HPDE6-E6E7 (cell line): ENCODE results near the gene MROH7.

Source experiments
- DNase-seq: peaks from one replicate; pipeline ENCODE4 v3.0.0; 2011; ENCODE audit warnings: missing footprints; ENCODE audit errors: extremely low spot score

MROH7 gene

DNA sequence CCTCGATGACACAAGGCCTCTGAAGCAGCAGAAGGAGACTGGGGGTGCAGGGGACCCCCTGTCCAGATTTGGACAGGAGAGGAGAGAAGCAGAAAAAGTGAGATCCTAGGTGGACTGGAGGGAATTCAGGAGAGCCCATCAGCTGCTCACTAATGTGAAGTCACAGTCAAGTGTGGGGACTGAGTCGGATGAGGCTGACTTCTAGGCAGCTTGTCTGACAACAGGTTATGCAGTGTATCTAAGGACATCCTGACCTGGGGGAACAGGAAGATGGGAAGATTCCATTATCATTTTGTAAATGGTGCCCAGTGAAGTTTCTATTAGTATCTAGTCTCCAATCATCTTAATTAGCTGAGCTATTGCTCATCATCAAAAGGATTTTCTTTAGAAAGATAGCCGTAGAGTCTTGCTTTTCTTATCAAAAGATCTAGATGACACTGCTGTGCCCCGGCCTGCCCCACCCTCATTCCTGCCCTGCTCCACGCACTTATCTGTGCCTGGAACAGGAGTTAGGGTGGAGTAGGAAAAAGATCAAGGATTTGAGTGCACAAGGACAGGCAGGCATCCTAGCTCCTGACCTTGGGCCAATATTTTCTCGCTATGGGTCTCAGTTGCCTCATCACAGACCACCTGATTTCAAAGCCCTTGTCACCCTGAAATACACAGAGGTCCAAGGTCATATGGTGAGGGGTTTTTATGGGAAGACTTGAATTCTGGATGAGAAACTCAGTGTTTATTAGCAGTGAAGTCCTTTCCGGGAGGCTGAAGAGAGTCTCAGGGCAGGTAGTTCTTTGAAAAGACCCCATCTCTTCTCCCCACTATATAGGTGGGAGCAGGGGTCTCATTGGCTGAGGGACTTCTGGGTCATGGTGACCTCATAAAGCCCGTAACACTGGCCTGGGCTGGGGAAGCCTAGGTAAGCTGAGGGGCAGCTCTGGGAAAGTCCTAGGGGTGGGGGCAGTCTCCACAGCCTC lies at the start of gene MROH7:
Gene MROH7 (plus strand): TSS at position 924 of the 974 bp plus-strand sequence. CDS start 11,141 bp downstream, outside the sequence.
- DNase-seq: no peak

DNA sequence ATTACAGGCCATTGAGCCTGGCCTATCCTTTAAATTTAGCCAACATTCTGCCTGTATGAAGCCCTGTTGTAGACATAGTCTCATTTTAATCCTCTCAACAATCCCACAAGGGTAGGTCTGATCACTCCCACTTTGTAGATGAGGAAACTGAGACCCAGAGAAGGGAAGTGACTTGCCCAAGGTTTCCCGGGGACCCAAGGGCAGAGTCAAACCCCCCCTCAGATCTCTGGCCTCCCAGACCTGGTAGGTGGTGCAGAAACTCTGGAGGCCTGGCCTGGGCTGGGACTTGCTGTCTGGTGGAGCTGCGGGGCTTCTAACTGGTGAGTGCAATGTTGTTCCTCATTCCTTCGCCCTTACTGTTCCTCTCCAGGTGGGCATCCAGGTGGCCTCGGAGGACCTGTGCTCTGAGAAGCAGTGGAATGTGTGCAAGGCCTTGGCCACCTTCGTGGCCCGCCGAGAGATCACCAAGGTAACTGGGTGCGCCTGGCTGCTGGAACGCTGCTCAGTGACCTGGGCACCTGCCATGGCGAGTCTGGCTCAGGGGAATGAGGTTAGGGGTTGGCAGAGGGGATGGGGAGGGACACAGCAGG lies 47.9 kb upstream of the MROH7 start:
- no peak for DNase-seq

DNA sequence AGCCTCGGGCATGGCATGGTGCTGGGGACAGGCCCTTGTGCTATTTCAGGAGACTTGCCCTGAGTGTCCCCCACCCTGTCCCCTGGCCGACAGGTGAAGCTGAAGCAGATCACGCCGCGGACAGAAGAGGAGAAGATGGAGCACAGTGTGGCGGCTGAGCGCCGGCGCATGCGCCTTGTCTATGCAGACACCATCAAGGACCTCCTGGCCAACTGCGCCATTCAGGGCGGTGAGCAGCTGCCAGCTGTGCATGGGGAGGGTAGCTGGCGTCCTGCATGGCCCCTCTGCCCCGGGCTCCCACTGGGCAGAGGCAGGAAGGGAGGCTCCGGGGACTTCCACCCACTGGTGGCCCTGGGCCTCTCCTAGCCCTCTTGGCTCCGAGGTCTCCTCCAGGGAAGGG lies 47.1 kb upstream of the MROH7 start:
- no peak for DNase-seq

DNA sequence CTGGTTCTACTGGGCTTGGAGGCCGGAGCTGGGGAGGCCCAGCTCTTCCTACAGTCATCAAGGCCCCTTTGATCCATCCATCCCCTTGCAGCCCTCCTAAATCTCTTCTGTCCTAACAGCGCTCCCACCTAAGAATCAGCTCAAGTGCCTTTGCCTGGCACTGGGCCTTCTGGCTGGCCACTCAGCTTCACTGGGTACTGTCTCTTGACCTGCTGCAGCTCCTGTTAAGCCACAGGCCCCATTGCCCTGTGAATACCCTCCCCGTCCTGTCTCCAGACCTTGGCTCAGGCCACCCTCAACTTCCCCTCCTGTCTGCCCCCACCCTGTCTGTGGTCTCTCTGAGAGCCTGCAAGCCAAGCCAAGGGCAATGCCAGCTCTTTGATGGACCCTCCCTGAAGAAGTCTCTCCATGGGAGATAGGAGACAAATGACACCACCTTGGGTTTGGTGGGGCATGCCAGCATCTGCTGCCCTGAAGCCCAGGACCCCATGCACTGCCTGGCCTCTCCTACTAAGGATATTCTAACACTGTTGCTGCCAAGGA lies 45.6 kb upstream of the MROH7 start:
- no peak for DNase-seq

DNA sequence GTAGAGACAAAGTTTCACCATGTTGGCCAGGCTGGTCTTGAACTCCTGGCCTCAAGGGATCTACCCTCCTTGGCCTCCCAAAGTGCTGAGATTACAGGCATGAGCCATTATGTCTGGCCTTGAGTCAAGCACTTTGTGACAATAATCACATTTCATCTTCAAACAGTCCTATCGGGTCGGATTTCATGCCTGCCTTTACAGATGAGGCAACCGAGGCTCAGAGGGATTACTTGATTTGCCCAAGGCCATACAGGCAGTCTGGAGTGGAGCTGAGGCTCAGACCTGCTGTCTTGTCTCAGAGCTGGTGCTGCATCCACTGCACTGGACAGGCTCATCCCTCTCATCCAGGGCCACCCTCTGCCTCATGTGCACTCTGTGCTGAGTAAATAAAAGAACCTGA lies 44.8 kb upstream of the MROH7 start:
- DNase-seq: no peak

DNA sequence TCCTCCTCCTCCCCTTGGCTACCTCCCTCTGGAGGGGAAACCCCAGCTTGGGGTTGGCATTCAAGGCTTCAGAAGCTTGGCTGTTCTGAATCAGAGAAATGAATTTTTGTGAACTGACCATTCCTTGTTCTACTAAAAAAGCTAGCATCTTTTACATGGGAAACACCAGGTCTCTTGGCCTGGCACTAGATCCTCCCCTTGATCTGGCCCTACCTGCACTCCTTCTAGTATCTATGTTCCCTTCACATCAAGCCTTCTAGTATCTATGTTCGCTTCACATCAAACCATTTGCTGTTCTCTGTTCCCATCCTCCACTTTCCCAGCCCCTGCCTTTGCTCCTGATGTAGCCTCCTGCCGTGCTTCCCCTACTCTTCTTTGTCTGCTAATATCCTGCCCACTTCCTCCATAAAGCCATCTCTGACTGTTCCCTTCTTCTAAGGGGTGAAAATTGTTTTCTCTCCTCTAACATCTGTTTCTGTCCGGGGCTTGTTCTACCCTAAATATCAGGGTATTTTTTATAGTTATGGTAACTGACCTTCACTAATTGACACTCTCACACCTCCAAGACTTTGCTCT lies 44.0 kb upstream of the MROH7 start:
- DNase-seq: no peak

DNA sequence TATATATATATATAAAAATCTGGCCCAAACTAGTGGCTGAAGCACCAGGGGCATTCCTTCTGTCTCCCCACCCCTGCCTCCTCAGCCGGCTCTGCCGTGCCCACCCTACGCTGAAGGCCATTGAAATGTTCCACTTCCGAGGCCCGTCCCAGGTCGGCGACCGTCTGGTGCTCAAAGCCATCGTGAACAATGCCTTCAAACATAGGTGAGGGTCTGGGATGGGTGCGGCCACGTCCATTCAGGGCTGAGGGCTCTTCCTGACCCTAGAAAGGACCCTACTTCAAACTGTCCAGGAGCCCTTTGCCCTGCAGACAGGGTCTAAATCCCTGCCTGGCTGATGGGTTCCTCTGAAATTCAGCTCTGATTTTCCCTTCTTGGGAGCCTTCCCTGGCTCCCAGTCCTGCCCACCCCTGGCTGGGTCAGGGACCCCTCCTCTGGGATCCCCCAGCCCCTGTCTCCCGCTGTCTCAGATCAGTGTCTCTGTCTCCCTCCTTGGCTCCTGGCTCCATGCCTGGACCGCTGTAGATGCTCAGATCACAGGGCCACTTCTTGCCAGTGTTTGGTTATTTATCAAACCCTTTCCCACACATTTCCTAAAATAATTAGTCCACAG lies 42.3 kb upstream of the MROH7 start:
- no peak for DNase-seq

DNA sequence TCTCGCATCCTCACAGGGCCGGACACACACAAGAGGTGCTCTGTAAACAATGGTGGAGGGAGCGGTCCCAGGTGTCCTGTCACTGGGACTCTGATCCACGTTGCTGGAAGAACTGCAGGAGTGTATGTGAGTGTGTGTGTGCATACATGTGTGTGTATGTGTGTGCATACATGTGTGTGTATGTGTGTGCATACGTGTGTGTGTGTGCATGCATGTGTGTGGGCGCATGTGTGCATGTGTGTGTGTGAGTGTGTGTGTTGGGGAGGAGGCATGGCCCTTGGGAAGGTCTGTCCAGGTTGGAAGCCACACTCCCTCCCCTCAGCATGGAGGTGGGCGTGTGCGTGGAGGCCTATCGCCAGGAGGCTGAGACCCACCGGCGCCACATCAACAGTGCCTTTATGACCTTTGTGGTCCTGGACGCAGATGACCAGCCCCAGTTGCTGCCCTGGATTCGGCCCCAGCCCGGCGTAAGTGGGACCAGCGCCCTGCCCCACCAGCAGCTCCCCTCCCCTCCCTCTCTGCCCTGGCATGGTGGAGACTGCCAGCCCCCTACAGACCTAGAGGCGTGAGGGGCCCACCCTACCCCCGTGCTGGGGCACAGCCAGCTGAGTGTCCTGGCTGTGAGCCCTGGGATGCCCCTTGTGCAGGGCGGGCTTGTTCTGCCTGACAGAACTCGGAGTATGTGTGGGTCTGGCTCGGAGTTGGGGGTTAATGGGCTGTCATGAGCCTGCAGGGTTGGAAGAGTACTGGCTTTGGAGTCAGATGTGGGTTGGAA lies 40.5 kb upstream of the MROH7 start:
- no peak for DNase-seq

DNA sequence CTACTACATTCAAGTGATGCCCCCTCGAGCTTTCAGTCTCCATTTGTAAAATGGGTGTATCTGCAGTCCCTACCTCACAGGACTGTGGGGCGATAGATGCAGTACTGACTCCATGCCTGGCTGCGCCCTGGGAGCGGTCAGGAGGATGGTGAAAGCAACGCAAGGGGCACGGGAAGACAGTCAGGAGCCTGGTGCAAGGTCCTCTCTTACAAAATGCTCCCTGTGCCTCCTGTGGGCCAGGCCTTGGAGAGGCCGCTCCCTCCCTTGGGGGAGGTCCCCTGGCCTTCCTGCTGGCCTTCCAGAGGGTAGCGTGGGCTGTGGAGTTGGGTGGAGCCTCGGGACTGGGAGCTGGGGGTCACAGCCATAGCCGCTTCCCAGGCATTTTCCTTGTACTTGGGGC lies 39.9 kb upstream of the MROH7 start:
- DNase-seq: no peak

DNA sequence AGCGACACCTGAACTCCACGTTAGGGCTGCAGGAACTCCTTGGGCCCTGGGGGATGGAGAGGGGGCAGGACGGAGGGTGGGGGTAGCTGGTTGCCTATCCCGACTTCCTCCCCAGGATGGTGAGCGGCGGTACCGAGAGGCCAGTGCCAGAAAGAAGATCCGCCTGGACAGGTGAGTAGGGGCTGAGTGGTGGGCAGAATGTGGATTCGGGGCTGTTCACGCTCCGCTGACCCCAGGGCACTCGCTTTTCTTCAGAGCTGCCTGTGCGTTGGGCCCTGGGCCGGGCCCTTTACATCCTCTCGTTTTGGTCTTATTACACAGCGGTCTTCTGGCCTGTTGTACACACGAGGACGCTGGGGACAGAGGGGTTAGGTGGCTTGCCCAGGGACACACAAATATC lies 39.0 kb upstream of the MROH7 start:
- no peak for DNase-seq

DNA sequence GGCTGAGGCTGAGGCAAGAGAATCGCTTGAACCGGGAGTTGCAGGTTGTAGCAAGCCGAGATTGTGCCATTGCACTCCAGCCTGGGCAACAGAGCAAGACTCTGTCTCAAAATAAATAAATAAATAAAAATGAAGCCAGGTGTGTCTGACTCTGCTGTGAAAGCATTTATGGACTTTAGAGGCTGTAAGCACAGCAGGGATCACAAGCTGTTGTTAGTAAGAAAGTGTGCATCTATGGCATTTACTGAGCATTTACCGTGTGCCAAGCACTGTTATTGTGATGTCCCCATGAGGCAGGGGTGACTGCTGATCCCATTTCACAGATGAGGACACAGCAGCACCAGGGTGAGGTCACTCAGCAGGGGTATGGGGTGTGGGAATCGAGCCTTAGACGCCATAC lies 38.3 kb upstream of the MROH7 start:
- DNase-seq: no peak

DNA sequence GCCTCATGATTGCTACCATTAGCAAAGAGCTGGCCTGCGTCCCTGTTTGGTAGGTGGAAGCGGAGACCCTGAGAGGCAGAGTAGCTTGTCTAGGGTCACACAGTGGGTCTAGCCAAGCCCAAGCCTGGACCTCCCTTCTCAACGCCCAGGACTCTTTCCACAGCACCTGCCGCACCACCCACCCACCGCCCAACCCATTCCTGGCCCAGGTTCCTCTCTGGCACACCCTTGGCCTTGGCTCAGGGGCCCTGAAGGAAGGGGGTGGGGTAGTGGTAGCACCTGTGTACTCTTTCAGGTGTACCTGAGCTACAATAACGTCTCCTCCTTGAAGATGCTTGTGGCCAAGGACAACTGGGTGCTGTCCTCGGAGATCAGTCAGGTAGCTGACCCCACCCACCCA lies 37.5 kb upstream of the MROH7 start:
- no peak for DNase-seq

DNA sequence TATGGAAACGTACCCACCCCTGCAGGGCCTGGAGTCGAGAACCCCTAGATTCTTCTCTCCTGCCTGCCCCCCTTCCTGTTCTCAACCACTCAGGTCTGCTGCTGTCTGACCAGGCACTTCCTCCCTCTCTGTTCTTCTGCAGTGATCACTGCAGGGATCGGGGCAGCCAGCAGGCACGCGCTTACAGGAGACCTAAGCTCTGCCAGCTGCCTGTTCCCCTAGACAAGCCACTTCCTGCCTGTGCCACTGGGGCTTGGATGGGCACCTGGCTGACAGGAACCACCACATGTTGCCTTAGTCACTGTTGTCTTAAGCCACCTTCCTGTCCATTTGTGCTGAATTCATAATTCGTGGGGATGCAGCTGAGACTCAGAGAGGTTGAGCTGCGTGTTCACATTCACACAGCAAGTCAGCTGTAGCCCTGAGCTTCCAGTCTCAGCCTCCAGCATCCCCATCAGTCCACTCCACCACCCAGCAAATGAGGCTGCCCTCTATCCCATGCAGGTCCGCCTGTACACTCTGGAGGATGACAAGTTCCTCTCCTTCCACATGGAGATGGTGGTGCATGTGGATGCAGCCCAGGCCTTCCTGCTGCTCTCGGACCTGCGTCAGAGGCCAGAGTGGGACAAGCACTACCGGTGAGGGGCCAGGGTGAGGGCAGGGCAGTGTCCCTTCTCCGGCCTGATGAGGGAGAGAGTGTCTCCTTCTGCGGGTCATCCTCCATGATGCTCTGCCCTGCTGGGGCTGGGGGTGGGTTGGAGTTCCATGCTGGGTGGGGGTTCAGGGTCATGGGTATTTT lies 36.8 kb upstream of the MROH7 start:
- DNase-seq: no peak

DNA sequence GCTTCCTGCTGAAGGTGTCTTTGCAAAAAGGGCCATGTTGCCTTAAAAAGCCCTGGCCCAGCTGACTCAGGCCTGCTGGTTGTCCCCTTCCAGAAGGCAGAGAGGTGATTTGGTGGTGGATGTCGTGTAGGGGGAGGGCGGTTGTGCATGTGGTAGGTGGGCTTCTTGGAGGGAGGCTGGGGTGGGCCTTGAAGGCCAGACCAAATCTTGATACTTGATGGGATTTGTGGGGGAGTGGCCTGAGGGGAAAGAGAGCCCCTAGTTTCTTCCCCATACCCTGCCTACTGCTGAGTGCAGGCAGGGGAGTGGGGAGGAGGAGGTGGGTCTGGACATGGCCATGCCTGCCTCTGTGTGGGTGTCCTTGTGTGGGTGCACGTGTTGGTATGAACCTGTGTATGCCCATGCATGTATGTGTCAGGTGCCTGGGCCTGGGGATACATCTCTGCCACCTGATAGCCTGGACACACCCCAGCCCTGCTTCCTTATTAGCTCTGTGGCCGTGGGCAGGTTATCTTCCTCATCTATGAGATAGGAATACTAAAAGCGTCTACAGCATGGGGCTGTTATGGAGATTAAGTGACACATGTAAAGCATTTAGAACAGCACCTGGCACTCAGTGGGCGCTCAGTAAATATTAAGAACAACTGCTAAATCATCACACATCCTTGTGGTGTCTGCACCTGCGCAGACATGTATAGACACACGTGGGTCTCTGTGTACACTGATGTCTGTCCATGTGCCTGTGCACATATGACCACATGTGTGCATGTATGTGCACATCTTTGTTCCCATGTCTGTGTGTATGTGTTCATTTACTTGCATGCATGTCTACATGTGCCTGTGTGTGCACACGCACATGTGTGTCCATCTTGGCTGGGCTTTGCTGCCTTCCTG lies 35.2 kb upstream of the MROH7 start:
- no peak for DNase-seq

DNA sequence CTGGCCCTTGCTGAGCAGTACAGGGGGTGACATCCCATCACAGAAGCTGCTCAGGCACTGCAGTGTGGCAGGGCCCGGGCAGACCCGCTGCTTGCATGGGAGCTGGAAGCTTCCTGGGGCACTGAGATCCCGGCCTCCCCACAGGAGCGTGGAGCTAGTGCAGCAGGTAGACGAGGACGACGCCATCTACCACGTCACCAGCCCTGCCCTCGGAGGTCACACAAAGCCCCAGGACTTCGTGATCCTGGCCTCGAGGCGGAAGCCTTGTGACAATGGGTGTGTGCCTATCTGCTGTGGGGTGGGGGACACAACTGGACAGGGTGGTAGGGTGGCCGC lies 34.6 kb upstream of the MROH7 start:
- DNase-seq: no peak

DNA sequence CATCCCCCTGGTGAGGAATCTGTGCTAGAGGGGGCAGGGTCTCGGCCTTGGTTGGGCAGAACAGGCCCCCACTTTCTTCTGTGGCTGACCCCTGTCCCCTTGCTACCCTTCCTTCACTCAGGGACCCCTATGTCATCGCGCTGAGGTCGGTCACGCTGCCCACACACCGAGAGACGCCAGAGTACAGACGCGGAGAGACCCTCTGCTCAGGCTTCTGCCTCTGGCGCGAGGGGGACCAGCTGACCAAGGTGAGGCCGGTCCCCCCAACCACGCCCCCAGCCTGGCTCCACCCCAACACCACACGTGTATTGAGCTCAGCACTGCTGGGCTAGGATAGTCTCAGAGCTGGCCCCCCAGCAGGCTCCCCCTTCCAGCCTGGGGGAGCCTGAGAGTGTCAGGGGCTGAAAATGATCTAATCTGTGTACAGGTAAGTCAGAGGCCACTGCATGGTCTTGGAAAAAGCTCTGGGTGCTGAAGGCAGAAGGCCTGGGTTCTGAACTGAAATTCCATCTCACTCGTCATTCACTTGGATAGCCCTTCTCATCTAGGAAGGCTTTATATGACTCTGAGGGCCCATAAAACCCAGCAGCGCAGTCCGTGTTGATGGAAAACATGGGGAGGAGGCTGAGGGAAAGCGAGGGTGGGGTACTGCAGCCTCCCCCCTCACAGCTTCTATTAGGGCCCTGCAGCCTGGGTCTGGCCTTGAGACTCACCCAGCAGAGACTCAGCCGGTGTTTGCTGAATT lies 33.6 kb upstream of the MROH7 start:
- DNase-seq: no peak

DNA sequence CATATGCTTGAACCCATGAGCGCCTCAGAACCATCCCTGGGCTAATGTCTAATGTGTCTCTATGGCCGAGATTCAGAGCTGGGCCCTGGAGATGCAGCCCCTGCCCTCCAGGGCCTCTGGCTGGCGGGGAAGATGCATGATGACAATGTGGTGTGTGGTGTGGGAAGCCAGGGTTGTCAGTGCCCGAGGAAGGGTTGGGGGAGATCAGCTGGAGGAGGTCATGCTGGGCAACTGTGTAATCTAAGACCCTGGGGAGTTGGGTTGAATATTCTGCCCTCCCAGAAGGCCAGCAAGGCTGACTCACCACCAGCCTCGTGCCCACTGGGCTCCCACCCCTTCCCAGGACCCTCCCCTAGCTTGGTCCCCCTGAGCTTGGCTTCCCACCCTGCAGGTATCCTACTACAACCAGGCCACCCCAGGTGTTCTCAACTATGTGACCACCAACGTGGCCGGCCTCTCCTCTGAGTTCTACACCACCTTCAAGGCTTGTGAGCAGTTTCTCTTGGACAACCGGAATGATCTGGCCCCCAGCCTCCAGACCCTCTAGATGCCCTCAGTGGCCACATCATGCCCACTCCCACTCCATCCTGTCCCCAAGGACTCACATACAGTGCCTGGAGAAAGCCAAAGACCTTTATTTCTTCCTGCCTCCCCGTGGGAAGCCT lies 32.9 kb upstream of the MROH7 start:
- no peak for DNase-seq

DNA sequence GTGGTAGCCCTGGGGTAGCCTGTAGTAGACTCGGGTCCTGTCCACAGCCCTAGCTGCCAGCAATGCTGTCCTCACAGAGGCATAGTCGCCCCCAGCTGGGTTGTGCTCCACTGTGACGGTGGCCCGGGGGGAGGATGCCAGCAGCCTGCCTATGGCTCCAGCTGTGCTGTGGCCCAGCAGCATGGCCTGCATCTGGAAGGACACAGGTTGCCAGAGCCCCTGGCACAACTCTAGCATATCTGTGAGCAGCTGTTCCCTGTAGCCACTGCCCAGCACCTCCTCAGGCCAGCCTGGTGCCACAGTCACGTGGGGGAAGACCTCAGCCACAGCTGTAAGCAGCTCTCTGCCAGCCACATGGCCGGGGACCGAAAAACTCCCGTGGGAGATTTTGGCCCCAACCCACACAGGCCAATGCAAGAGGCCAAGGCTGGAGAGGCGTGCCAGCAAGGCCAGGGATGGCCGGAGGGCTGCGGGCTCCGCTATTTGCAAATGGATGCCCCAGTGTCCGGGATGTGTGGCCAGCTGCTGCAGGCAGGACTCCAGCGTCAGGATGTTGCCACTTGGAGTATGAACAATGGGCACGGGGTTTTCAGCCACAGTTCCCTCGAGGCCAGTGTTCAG lies 32.2 kb upstream of the MROH7 start:
- DNase-seq: no peak
